Melanocyte of skin (primary cell): ENCODE measurements around the gene ITIH5. TPM values are rescaled to one million over a fixed set of nuclear protein-coding genes. Genes with fewer than 3 reads are reported as not detected.

Source experiments
- total RNA-seq, 2 donors: library from RNA; depleted of rRNA; stranded (reverse); fragments of >200 nt; gene quantifications; 2 replicates each; pipeline ENCODE4 v1.2.3, GENCODE V29; 2012

Gene ITIH5
- under 1 TPM in 1 of 2 donors, not detected in 1; under 0.01 TPM for total RNA-seq

GRCh38 chr10:7666253-7667023 is at the start of gene ITIH5:
Gene ITIH5, minus strand, starts transcription at chr10:7666966. Its CDS starts 74 bp downstream, at chr10:7666892.

GRCh38 chr10:7703140-7703539 is 36.4 kb upstream of the ITIH5 start, which contains the start of gene ITIH2:
Gene ITIH2, plus strand, starts transcription at chr10:7703316. Its CDS starts 119 bp downstream, at chr10:7703435.

Other genes with a start within 250 kb of the ITIH5 start
- not detected for gene ITIH2, start 36.4 kb upstream of the ITIH5 start, total RNA-seq
- 10 to 100 TPM in 1 of 2 donors, 1 to 10 TPM in 1; 7.9 to 11.7 TPM for gene KIN, start 121.0 kb upstream of the ITIH5 start, total RNA-seq
- 100 to 1,000 TPM; 289 to 379 TPM for gene ATP5F1C, start 121.2 kb upstream of the ITIH5 start, total RNA-seq
- 1 to 10 TPM; 2.8 to 3.3 TPM for gene TAF3, start 151.5 kb upstream of the ITIH5 start, total RNA-seq